ENCODE results near the gene COQ8A.

The COQ8A gene

GRCh38 chr1:227009937-227010336 is 69.8 kb downstream of the COQ8A start:
- no peak for DNase-seq (ENCODE audit: low read depth, low spot score)

GRCh38 chr1:227010645-227011044 is 70.6 kb downstream of the COQ8A start:
- no peak for DNase-seq (ENCODE audit: low read depth, low spot score)

- no peak for DNase-seq (ENCODE audit: low read depth, low spot score)
These were observed 76.9 kb downstream of the COQ8A start for GRCh38 chr1:227016990-227017389.

GRCh38 chr1:227032396-227032795 is 92.3 kb downstream of the COQ8A start:
- DNase-seq (ENCODE audit: low read depth, low spot score): no peak

GRCh38 chr1:227033880-227034279 is 93.8 kb downstream of the COQ8A start:
- no peak for DNase-seq (ENCODE audit: low read depth, low spot score)

GRCh38 chr1:227035316-227035715 is 95.2 kb downstream of the COQ8A start:
- no peak for DNase-seq (ENCODE audit: low read depth, low spot score)

GRCh38 chr1:227037121-227037520 is 97.0 kb downstream of the COQ8A start:
- no peak for DNase-seq (ENCODE audit: low read depth, low spot score)
